HG02840 (cell line): Measurements from ENCODE around the gene DOK5.

Experiments used
- ATAC-seq: cut with Tn5 transposase; IDR thresholded peaks from one replicate; pipeline ENCODE4 v1.9.1; 2021; ENCODE audit warnings: mild to moderate bottlenecking, moderate library complexity, moderate number of reproducible peaks; ENCODE audit not compliant: unreplicated experiment, low FRiP score

DOK5 gene

GRCh38 chr20:54510541-54511129, 35.2 kb downstream of the DOK5 start:
- no peak for ATAC-seq

- no peak for ATAC-seq
These were observed 37.3 kb downstream of the DOK5 start for GRCh38 chr20:54512694-54513093.

GRCh38 chr20:54514028-54514607, 38.7 kb downstream of the DOK5 start:
- no peak for ATAC-seq

GRCh38 chr20:54515793-54516628, 40.6 kb downstream of the DOK5 start:
- no peak for ATAC-seq

- ATAC-seq: no peak
These were observed 42.0 kb downstream of the DOK5 start for GRCh38 chr20:54517241-54517975.

- no peak for ATAC-seq
These were observed 49.5 kb downstream of the DOK5 start for GRCh38 chr20:54524849-54525248.

- ATAC-seq: no peak
These were observed 50.7 kb downstream of the DOK5 start for GRCh38 chr20:54525916-54526590.

GRCh38 chr20:54526801-54527200, 51.4 kb downstream of the DOK5 start:
- ATAC-seq: no peak

GRCh38 chr20:54532573-54532972, 57.2 kb downstream of the DOK5 start:
- ATAC-seq: no peak

GRCh38 chr20:54534101-54534500, 58.7 kb downstream of the DOK5 start:
- ATAC-seq: no peak

- ATAC-seq: no peak
These were observed 59.6 kb downstream of the DOK5 start for GRCh38 chr20:54535033-54535432.

GRCh38 chr20:54535746-54536145, 60.4 kb downstream of the DOK5 start:
- ATAC-seq: no peak

GRCh38 chr20:54539521-54540046, 64.2 kb downstream of the DOK5 start:
- no peak for ATAC-seq

- ATAC-seq: no peak
These were observed 68.0 kb downstream of the DOK5 start for GRCh38 chr20:54543369-54543768.

- no peak for ATAC-seq
These were observed 70.4 kb downstream of the DOK5 start for GRCh38 chr20:54545676-54546358.

- no peak for ATAC-seq
These were observed 73.5 kb downstream of the DOK5 start for GRCh38 chr20:54548849-54549248.

- no peak for ATAC-seq
These were observed 74.4 kb downstream of the DOK5 start for GRCh38 chr20:54549658-54550326.

GRCh38 chr20:54550776-54551396, 75.5 kb downstream of the DOK5 start:
- no peak for ATAC-seq

- ATAC-seq: no peak
These were observed 78.6 kb downstream of the DOK5 start for GRCh38 chr20:54554006-54554405.
